ENCODE data around the gene ATG10.

- no peak for TF ChIP-seq CTCF (IDR thresholded peaks at IDR 0.05)
- no peak for TF ChIP-seq POLR2A (IDR thresholded peaks at IDR 0.05)
Observed at GRCh38 chr5:82168294-82168693, 196.5 kb downstream of the ATG10 start.

All from thyroid gland (tissue), 4 donors.